ENCODE results near the gene MAT1A. TPM values are rescaled to one million over a fixed set of nuclear protein-coding genes. Genes with fewer than 3 reads are reported as not detected.

The MAT1A gene
- 10 to 100 TPM in 1 of 2 donors, 1 to 10 TPM in 1; 9.6 to 11.9 TPM for total RNA-seq

GRCh38 chr10:80289451-80290287 is at the start of gene MAT1A:
MAT1A (minus strand) TSS chr10:80289658; CDS start chr10:80289423, 235 bp downstream.
- Histone ChIP-seq H3K9me3 (no peaks in the 10 kb centered on the region), H3K4me3 (no peak within 1 kb of the TSS), H3K36me3 (replicated peaks in 1 of 2; ENCODE audit: insufficient read depth in 1 of 2, low read depth in 2 of 2) (no peaks in the 10 kb centered on the region), H3K27me3 (no peaks in the 10 kb centered on the region), H3K4me1 (peaks cover 36% of the 10 kb centered on the region), H3K27ac (peak within 1 kb of the TSS; percentile 85 to 91 (median 90))
- peak; percentile 91 for ATAC-seq
- intact Hi-C loops (cut with DNase I) = no loop called here
- DNase-seq = peak; percentile 77 to 89 (median 83)
- 4 to 10% methylated on average over 9 of the region's 9 CpGs for WGBS, 2 donors
- TF ChIP-seq CTCF (IDR thresholded peaks at IDR 0.05) (peak in 5 of 7 experiments; percentile 32 to 61 (median 47)), POLR2A (IDR thresholded peaks at IDR 0.05) (peak; percentile 19 to 84 (median 76))

GRCh38 chr10:80333983-80334382 is 44.5 kb upstream of the MAT1A start:
- Histone ChIP-seq H3K4me3 (no peak overlapping the region), H3K27ac (no peak overlapping the region), H3K27me3 (no peaks in the 10 kb centered on the region), H3K36me3 (replicated peaks in 1 of 2; ENCODE audit: insufficient read depth in 1 of 2, low read depth in 2 of 2) (no peaks in the 10 kb centered on the region), H3K9me3 (no peaks in the 10 kb centered on the region), H3K4me1 (no peaks in the 10 kb centered on the region)
- ATAC-seq (no peak), DNase-seq (no peak)
- WGBS, 2 donors = 100% methylated on average over 1 of the region's 1 CpG
- TF ChIP-seq POLR2A (IDR thresholded peaks at IDR 0.05) = no peak
- no peak for TF ChIP-seq CTCF (IDR thresholded peaks at IDR 0.05)
- intact Hi-C loops (cut with DNase I) = no loop called here

- TF ChIP-seq POLR2A (IDR thresholded peaks at IDR 0.05) (no peak), CTCF (IDR thresholded peaks at IDR 0.05) (no peak)
- 24 to 29% methylated on average over 4 to 6 of the region's 6 CpGs for WGBS, 2 donors
- no peaks in the 10 kb centered on the region for H3K27me3 ChIP-seq
- H3K4me1 ChIP-seq = peaks cover 53% of the 10 kb centered on the region
- intact Hi-C loops (cut with DNase I) = no loop called here
- H3K36me3 ChIP-seq (replicated peaks in 1 of 2; ENCODE audit: insufficient read depth in 1 of 2, low read depth in 2 of 2) = no peaks in the 10 kb centered on the region
- DNase-seq (peak in 3 of 4 donors; percentile 24 to 59 (median 37)), ATAC-seq (peak; percentile 33)
- H3K4me3 ChIP-seq = no peak overlapping the region
- H3K9me3 ChIP-seq = no peaks in the 10 kb centered on the region
- H3K27ac ChIP-seq = peak overlapping the region in 3 of 4 donors; percentile 9 to 67 (median 21)
Observed at GRCh38 chr10:80324891-80325364, 35.5 kb upstream of the MAT1A start.

GRCh38 chr10:80324086-80324485 is 34.6 kb upstream of the MAT1A start:
- Histone ChIP-seq H3K27ac (peak overlapping the region in 2 of 4 donors; percentile 21 to 67), H3K9me3 (no peaks in the 10 kb centered on the region), H3K36me3 (replicated peaks in 1 of 2; ENCODE audit: insufficient read depth in 1 of 2, low read depth in 2 of 2) (no peaks in the 10 kb centered on the region), H3K27me3 (no peaks in the 10 kb centered on the region), H3K4me1 (peaks cover 61% of the 10 kb centered on the region), H3K4me3 (no peak overlapping the region)
- ATAC-seq (no peak), DNase-seq (no peak)
- TF ChIP-seq CTCF (IDR thresholded peaks at IDR 0.05) (no peak), POLR2A (IDR thresholded peaks at IDR 0.05) (no peak)
- intact Hi-C loops (cut with DNase I) = no loop called here
- WGBS, 2 donors = 30 to 48% methylated on average over 1 of the region's 1 CpG
